Spleen (tissue), 7 donors: ENCODE data around the gene SMC5.

ENCODE experiments used
- CTCF ChIP-seq, 11 experiments: fragments of 200-600 bp in 7 of 11; fragments of 450-650 bp in 4 of 11; sonication (generic) in 4 of 11; IDR thresholded peaks in 8 of 11; conservative IDR thresholded peaks in 3 of 11; 1 replicate in 7 of 11; 2 replicates in 4 of 11; pipeline versions ENCODE4 v1.4.0 to v1.8.0; 2016 to 2021; ENCODE audit warnings: antibody characterized with exemption in 11 of 11, inconsistent platforms in 4 of 11, mild to moderate bottlenecking in 1 of 11
- POLR2A ChIP-seq, 3 donors: fragments of 450-650 bp; IDR thresholded peaks; one replicate each; pipeline ENCODE4 v1.5.1; 2017; ENCODE audit warnings: antibody characterized with exemption in 3 of 3, mild to moderate bottlenecking in 1 of 3
- POLR2AphosphoS5 ChIP-seq, 3 donors: sonication (generic); formaldehyde crosslinking; IDR thresholded peaks; one replicate each; pipeline ENCODE4 v1.5.1; 2017; ENCODE audit warnings: antibody characterized with exemption in 3 of 3
- donor health status: DM: no; HTN: no; CAD: no; lungs with moderate emphysema.
- donor health status: DM: no; HTN: no; CAD: no.
- donor health status: DM: no; HTN: no; CAD: no.

GRCh38 chr9:70285981-70286598 lies 27.3 kb downstream of the SMC5 start:
- TF ChIP-seq CTCF (IDR thresholded peaks at IDR 0.05 in 8 of 11, conservative IDR thresholded peaks at IDR 0.05 in 3 of 11) (no peak), POLR2A (IDR thresholded peaks at IDR 0.05) (no peak), POLR2AphosphoS5 (IDR thresholded peaks at IDR 0.05) (no peak)
